Bronchial epithelial cell (primary cell): ENCODE results near the gene SMOC1. TPM values are rescaled to one million over a fixed set of nuclear protein-coding genes. Genes with fewer than 3 reads are reported as not detected.

Experiments used
- total RNA-seq: library from RNA; depleted of rRNA; stranded (reverse); fragments of >200 nt; gene quantifications from 2 replicates; pipeline ENCODE4 v1.2.1, GENCODE V29; 2014

SMOC1 gene
- total RNA-seq, 1 donor from 2014 or later = 16.3 TPM

Other genes starting within 250 kb of the SMOC1 start
- 126 and 181 TPM in 2 replicates for gene SRSF5, start 112.3 kb upstream of the SMOC1 start, total RNA-seq
- gene SLC10A1, start 82.2 kb upstream of the SMOC1 start, total RNA-seq = not detected in 2 replicates